Lower leg skin (tissue), 4 donors: Measurements from ENCODE around the gene NPR1. TPM values are rescaled to one million over a fixed set of nuclear protein-coding genes. Genes with fewer than 3 reads are reported as not detected.

Experiments used
- DNase-seq, 2 donors: peaks; one replicate each; pipeline ENCODE4 v3.0.0-alpha.2; 2019; ENCODE audit warnings: low spot score in 2 of 2
- H3K4me3 ChIP-seq: fragments of 200-600 bp; sonication (generic); 2 replicates; pipeline ENCODE4 v1.5.1; 2017; ENCODE audit warnings: mild to moderate bottlenecking, low read depth; ENCODE audit not compliant: poor library complexity, severe bottlenecking
- POLR2A ChIP-seq, 2 donors: fragments of 450-650 bp; IDR thresholded peaks; one replicate each; pipeline ENCODE4 v1.6.1; 2016 to 2017; ENCODE audit warnings: antibody characterized with exemption in 2 of 2, mild to moderate bottlenecking in 1 of 2, moderate library complexity in 1 of 2
- WGBS, 2 donors: methylation state at CpG; one replicate each; pipeline ENCODE4 v1.1.5; 2018; 5-methylcytosine and 5-hydroxymethylcytosine counted together
- intact Hi-C: fragments of 100-400 bp; cut with DNase I; formaldehyde crosslinking; loops from one replicate; pipeline ENCODE4 v1.15.0; 2023; ENCODE audit warnings: low total_unique reads
- total RNA-seq, 4 donors: library from RNA; depleted of rRNA; stranded (reverse); fragments of >200 nt; gene quantifications; one replicate each; pipeline ENCODE4 v1.1.0, GENCODE V29; 2016
- TF ChIP-seq, protein P1 (sequence below), 3 donors: fragments of 450-650 bp; IDR thresholded peaks; one replicate each; pipeline ENCODE4 v1.5.1; 2016; ENCODE audit warnings: antibody characterized with exemption in 3 of 3, mild to moderate bottlenecking in 3 of 3, moderate library complexity in 2 of 3

The NPR1 gene
- total RNA-seq, 4 donors from 2014 or later: 4.3 to 16.5 (median 7.7) TPM

DNA sequence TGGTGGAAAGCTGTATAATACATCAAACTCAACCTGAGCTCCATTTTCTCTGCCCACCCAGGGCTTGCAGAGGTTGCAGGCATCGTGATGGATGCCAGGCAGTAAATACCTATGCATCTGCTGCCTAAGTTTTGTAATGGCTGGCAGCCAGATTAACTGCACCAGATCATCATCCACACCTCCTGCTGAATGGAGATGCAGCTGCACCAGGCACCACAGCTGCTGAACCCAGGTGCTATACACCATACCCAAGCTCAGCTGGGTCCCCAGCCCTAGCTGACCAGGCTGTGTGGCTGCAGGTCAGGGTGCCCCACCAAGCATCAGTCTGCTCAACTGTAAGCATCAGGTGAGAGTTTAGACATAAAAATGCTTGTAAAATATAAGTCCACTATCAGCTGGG is 26.7 kb upstream of the NPR1 start:
- intact Hi-C loops: no loop called here
- DNase-seq: no peak
- WGBS, 2 donors: 53 to 56% methylated on average over 1 of the region's 1 CpG
- TF ChIP-seq, protein P1, sequence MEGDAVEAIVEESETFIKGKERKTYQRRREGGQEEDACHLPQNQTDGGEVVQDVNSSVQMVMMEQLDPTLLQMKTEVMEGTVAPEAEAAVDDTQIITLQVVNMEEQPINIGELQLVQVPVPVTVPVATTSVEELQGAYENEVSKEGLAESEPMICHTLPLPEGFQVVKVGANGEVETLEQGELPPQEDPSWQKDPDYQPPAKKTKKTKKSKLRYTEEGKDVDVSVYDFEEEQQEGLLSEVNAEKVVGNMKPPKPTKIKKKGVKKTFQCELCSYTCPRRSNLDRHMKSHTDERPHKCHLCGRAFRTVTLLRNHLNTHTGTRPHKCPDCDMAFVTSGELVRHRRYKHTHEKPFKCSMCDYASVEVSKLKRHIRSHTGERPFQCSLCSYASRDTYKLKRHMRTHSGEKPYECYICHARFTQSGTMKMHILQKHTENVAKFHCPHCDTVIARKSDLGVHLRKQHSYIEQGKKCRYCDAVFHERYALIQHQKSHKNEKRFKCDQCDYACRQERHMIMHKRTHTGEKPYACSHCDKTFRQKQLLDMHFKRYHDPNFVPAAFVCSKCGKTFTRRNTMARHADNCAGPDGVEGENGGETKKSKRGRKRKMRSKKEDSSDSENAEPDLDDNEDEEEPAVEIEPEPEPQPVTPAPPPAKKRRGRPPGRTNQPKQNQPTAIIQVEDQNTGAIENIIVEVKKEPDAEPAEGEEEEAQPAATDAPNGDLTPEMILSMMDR (IDR thresholded peaks at IDR 0.05): no peak
- TF ChIP-seq POLR2A (IDR thresholded peaks at IDR 0.05): no peak
- H3K4me3 ChIP-seq: no peak overlapping the region

DNA sequence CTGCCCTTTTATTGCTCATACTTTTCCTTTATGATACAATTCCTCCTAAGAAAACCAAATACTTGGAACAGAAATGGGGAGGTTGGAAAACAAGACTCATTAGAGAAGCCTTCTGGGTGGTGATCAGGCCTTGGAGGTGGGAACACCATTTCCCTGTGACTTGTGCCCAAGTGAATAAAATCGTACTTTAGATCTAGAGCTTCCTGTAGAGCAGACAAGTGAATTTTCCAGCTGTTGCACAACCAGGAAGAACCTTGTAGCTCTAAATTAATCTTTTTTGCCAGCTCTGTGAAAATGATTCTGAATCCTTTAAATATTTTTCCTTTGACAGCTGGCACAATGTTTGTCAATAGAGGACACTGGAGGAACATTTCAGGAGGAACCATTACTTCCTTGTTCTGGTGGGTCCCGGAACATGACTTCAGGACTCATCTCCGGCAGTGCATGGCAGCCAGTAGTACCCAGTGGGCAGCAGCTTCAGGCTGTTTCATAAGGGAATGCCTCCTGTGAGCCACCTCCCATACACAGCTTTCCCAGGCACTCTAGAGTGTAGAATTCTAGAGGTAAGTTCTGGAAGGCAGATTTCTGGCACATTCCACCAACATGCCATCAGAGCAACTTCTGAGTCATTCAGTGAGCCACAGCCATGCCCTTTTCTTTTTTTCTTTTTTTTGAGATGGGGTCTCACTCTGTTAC is 25.5 kb upstream of the NPR1 start:
- TF ChIP-seq, protein P1 (IDR thresholded peaks at IDR 0.05): no peak
- TF ChIP-seq POLR2A (IDR thresholded peaks at IDR 0.05): no peak
- H3K4me3 ChIP-seq: no peak overlapping the region
- no peak for DNase-seq
- intact Hi-C loops: no loop called here
- WGBS, 2 donors: 51 to 57% methylated on average over 3 of the region's 3 CpGs

DNA sequence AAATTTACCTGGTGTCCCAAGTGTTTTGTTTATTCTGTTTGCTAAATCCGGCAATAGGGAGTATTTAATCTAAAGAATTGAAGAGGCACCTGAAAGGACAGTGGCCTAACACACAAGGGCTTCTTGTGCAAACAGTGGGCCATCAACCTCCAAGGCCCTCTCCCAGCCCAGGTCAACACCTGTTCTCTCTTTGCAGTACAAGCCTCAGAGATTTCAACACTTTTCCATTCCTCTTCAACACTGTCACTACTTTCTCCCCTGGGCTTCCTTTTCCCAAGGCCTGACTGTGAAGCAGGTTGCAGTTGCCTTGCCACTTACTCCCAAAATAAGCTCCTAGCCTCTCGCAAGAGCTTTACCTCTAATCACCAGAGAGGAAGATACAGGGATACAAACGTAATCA is 23.2 kb upstream of the NPR1 start:
- no peak for TF ChIP-seq POLR2A (IDR thresholded peaks at IDR 0.05)
- TF ChIP-seq, protein P1 (IDR thresholded peaks at IDR 0.05): no peak
- no peak overlapping the region for H3K4me3 ChIP-seq
- intact Hi-C loops: no loop called here
- WGBS, 2 donors: 87% methylated on average over 3 of the region's 3 CpGs
- DNase-seq: no peak

DNA sequence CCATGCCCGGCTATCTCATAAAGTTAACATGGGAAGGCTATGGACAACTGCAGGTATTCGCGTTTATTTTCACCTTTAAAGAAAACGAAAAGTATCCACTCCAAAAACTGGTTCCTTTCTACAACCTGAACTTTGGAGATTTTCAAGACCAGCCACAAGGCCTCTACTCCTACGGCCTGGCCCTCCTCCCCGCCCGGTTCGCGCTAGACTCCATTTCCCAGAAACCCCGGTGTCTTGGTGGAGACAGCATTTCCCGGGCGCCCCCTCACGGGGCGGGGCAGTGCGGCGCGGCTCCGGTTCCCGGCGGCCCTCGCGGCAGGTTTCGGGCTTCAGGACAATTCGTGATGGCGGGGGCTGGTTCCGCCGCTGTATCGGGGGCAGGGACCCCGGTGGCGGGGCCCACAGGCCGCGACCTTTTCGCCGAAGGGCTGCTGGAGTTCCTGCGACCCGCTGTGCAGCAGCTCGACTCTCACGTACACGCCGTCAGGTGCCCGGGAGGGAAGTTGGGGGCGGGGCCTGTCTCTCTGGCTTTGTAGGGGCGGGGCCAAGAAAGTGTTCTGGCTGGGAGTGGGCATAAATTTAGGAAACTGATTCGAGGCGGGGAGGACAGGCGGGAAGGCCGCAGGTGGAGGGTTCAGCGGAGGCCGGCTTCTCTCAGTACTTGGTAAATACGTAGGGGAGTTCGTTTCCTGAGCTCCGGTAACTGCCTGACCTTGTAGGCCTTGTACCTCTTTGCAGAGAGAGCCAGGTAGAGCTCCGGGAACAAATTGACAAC is 19.9 kb upstream of the NPR1 start, which contains the start of gene SNAPIN:
Gene SNAPIN, plus strand, starts transcription at position 304 of the 775 bp plus-strand sequence. Its CDS starts 41 bp downstream, at position 345.
- TF ChIP-seq, protein P1 (IDR thresholded peaks at IDR 0.05): no peak
- TF ChIP-seq POLR2A (IDR thresholded peaks at IDR 0.05): peak in 1 of 2 donors; percentile 44
- WGBS, 2 donors: 2% methylated on average over 47 of the region's 53 CpGs
- intact Hi-C loops: no loop called here
- H3K4me3 ChIP-seq: peak within 1 kb of the TSS; percentile 55
- peak; percentile 91 to 98 for DNase-seq

DNA sequence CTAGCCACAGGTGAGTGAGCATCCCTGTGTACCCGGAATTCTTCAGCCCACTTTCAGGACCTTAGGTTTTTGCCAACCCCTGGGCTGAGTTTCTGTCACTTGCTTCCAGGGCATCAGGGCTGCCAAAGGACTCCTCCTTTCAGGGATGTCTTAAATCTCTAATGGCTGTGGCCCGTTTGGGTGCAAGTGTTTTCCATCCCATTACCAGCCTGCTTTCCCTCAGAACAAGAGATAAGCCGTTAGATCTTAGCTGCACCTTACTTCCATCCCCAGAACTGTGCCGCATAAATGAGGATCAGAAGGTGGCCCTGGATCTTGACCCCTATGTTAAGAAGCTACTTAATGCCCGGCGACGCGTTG is 19.3 kb upstream of the NPR1 start:
- peak overlapping the region; percentile 55 for H3K4me3 ChIP-seq
- intact Hi-C loops: no loop called here
- WGBS, 2 donors: 34 to 36% methylated on average over 8 of the region's 8 CpGs
- TF ChIP-seq, protein P1 (IDR thresholded peaks at IDR 0.05): no peak
- no peak for TF ChIP-seq POLR2A (IDR thresholded peaks at IDR 0.05)
- DNase-seq: no peak
